Keratinocyte (primary cell): ENCODE data around the gene ITPKB.

Experiments
- EZH2 ChIP-seq: IDR thresholded peaks from one replicate; pipeline ENCODE4 v1.6.1; 2012; ENCODE audit warnings: inconsistent platforms, mild to moderate bottlenecking, low read length, moderate library complexity
- TF ChIP-seq, protein P1 (sequence below), 3 experiments: IDR thresholded peaks in 1 of 3; conservative IDR thresholded peaks in 1 of 3; optimal IDR thresholded peaks in 1 of 3; 2 replicates in 2 of 3; 3 replicates in 1 of 3; pipeline versions ENCODE3 to v1.5.1; 2011; ENCODE audit warnings: low read length in 3 of 3, mild to moderate bottlenecking in 3 of 3, moderate library complexity in 2 of 3, control low read depth in 1 of 3, inconsistent platforms in 1 of 3; ENCODE audit not compliant: insufficient read depth in 2 of 3; ENCODE audit errors: extremely low read depth in 1 of 3

DNA sequence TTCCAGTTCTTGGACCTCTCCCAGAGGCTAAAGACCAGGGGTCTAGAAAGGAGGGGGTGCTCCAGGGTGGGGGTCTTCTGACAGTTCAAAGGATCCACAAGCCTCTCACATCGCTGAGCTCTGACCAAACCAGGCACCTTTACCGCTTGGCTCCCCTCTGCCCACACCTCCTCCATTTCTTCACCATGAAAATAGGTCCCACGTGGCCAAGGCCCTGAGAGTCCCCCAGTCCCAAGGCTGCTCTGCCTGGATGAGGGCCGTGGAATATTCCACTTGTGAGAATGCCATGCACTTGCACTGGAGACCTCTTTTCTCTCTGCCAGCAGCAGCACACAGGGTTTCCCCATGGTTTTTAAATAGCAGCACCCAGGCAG lies 87.4 kb downstream of the ITPKB start:
- TF ChIP-seq, protein P1, sequence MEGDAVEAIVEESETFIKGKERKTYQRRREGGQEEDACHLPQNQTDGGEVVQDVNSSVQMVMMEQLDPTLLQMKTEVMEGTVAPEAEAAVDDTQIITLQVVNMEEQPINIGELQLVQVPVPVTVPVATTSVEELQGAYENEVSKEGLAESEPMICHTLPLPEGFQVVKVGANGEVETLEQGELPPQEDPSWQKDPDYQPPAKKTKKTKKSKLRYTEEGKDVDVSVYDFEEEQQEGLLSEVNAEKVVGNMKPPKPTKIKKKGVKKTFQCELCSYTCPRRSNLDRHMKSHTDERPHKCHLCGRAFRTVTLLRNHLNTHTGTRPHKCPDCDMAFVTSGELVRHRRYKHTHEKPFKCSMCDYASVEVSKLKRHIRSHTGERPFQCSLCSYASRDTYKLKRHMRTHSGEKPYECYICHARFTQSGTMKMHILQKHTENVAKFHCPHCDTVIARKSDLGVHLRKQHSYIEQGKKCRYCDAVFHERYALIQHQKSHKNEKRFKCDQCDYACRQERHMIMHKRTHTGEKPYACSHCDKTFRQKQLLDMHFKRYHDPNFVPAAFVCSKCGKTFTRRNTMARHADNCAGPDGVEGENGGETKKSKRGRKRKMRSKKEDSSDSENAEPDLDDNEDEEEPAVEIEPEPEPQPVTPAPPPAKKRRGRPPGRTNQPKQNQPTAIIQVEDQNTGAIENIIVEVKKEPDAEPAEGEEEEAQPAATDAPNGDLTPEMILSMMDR (optimal IDR thresholded peaks at IDR 0.05 in 1 of 3, IDR thresholded peaks at IDR 0.05 in 1 of 3, conservative IDR thresholded peaks at IDR 0.05 in 1 of 3; ENCODE audit: extremely low read depth in 1 of 3, insufficient read depth in 2 of 3, low read length in 3 of 3): no peak
- TF ChIP-seq EZH2: no peak
